Measurements from ENCODE around the gene PALM.

Gene PALM

GRCh38 chr19:769616-770015 is 60.9 kb downstream of the PALM start:
- TF ChIP-seq, protein P1, sequence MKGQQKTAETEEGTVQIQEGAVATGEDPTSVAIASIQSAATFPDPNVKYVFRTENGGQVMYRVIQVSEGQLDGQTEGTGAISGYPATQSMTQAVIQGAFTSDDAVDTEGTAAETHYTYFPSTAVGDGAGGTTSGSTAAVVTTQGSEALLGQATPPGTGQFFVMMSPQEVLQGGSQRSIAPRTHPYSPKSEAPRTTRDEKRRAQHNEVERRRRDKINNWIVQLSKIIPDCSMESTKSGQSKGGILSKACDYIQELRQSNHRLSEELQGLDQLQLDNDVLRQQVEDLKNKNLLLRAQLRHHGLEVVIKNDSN (IDR thresholded peaks at IDR 0.05): no peak
- TF ChIP-seq TCF12 (IDR thresholded peaks at IDR 0.05; ENCODE audit: low read depth) (no peak), EGR1 (IDR thresholded peaks at IDR 0.05) (no peak)

DNA sequence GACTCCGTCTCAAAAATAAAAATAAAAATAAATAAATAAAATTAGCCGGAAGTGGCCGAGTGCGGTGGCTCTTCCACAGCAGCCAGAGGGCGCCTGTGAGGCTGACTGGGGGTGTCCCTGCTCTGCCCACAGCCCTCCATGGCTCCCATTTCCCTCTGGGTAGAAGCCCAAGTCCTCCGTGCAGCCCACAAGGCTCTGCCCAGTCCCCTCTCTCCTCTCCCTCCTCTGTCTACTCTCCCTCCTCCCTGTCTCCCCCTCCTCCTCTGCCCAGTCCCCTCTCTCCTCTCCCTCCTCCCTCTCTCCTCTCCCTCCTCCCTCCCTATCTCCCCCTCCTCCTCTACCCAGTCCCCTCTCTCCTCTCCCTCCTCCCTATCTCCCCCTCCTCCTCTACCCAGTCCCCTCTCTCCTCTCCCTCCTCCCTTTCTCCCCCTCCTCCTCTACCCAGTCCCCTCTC is 62.6 kb downstream of the PALM start:
- TF ChIP-seq CEBPB (IDR thresholded peaks at IDR 0.05): no peak
- TF ChIP-seq EGR1 (IDR thresholded peaks at IDR 0.05): no peak
- no peak for TF ChIP-seq ZBTB7A (IDR thresholded peaks at IDR 0.05; ENCODE audit: low read depth)
- no peak for TF ChIP-seq CREB1 (IDR thresholded peaks at IDR 0.05; ENCODE audit: low read depth)
- TF ChIP-seq RAD21 (IDR thresholded peaks at IDR 0.05; ENCODE audit: low read depth): peak; percentile 32; the same call in 1 of the 2 replicates
- TF ChIP-seq NFIC (IDR thresholded peaks at IDR 0.05): no peak
- TF ChIP-seq, protein P2, sequence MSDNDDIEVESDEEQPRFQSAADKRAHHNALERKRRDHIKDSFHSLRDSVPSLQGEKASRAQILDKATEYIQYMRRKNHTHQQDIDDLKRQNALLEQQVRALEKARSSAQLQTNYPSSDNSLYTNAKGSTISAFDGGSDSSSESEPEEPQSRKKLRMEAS (IDR thresholded peaks at IDR 0.05): no peak
- TF ChIP-seq REST (IDR thresholded peaks at IDR 0.05; ENCODE audit: low read depth): no peak

GRCh38 chr19:772063-772462 is 63.3 kb downstream of the PALM start:
- TF ChIP-seq, protein P1 (IDR thresholded peaks at IDR 0.05): no peak

DNA sequence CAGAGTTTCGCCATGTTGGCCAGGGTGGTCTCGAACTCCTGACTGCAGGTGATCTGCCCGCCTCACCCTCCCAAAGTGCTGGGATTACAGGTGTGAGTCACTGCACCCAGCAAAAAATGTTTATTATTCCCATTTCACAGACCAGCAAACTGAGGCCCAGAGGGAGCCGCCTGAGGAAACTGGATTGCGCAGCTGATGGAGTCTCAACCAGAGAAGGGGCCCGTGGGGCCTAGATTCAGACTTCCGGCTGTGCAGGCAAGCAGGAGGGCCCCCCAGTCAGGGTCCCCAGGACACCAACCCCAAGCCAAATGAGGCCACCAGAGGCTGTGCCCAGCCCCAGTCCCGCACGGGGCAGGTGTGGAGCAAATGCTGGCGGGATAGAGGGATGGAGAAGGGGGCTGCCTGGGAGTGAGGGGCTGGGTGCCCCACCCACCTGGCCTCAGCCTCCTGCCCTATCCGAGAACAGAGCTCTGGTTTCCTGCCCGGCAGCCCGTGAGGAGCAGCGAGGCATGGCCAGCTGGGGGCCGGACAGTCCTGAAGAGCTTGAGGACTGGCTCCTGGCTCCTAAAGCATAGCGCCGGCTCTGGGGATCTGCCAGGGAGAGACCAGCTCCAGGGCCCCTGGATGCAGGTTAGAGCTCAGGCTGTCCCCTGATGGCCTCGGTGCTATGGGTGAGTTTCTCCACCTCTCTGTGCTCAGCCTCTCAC is 64.1 kb downstream of the PALM start:
- TF ChIP-seq EP300 (IDR thresholded peaks at IDR 0.05; ENCODE audit: borderline replicate concordance) (no peak), ZBTB7A (IDR thresholded peaks at IDR 0.05; ENCODE audit: low read depth) (peak; percentile 84)

- TF ChIP-seq ZBTB7A (IDR thresholded peaks at IDR 0.05; ENCODE audit: low read depth): no peak
- no peak for TF ChIP-seq CEBPB (IDR thresholded peaks at IDR 0.05)
- no peak for TF ChIP-seq TAF1 (IDR thresholded peaks at IDR 0.05; ENCODE audit: low read depth)
- TF ChIP-seq, protein P2 (IDR thresholded peaks at IDR 0.05): no peak
- TF ChIP-seq EGR1 (IDR thresholded peaks at IDR 0.05): no peak
- TF ChIP-seq EP300 (IDR thresholded peaks at IDR 0.05; ENCODE audit: borderline replicate concordance): no peak
- no peak for TF ChIP-seq YY1 (IDR thresholded peaks at IDR 0.05; ENCODE audit: low read depth)
- TF ChIP-seq FOXM1 (IDR thresholded peaks at IDR 0.05; ENCODE audit: borderline replicate concordance, low read depth): no peak
- TF ChIP-seq TCF12 (IDR thresholded peaks at IDR 0.05; ENCODE audit: low read depth): no peak
- TF ChIP-seq REST (IDR thresholded peaks at IDR 0.05; ENCODE audit: low read depth): no peak
These were observed 67.8 kb downstream of the PALM start for GRCh38 chr19:776549-776948.

- TF ChIP-seq TCF12 (IDR thresholded peaks at IDR 0.05; ENCODE audit: low read depth) (no peak), CEBPB (IDR thresholded peaks at IDR 0.05) (peak; percentile 94), EGR1 (IDR thresholded peaks at IDR 0.05) (no peak), REST (IDR thresholded peaks at IDR 0.05; ENCODE audit: low read depth) (no peak), TAF1 (IDR thresholded peaks at IDR 0.05; ENCODE audit: low read depth) (no peak), TEAD4 (IDR thresholded peaks at IDR 0.05) (peak; percentile 7; the same call in 1 of the 2 replicates), RAD21 (IDR thresholded peaks at IDR 0.05; ENCODE audit: low read depth) (no peak), YY1 (IDR thresholded peaks at IDR 0.05; ENCODE audit: low read depth) (no peak), CREB1 (IDR thresholded peaks at IDR 0.05; ENCODE audit: low read depth) (no peak), FOXM1 (IDR thresholded peaks at IDR 0.05; ENCODE audit: borderline replicate concordance, low read depth) (no peak), ZBTB7A (IDR thresholded peaks at IDR 0.05; ENCODE audit: low read depth) (no peak)
- TF ChIP-seq, protein P2 (IDR thresholded peaks at IDR 0.05): peak; percentile 95
- TF ChIP-seq, protein P1 (IDR thresholded peaks at IDR 0.05): 0 out of 2 replicates have a peak, but pooled peaks have one; percentile 28
These were observed 70.3 kb downstream of the PALM start for GRCh38 chr19:778910-779653.
